ENCODE measurements around the gene WDR86.
A peak's percentile ranks its signal among the peaks of the same experiment; 100 is the strongest.

The WDR86 gene

DNA sequence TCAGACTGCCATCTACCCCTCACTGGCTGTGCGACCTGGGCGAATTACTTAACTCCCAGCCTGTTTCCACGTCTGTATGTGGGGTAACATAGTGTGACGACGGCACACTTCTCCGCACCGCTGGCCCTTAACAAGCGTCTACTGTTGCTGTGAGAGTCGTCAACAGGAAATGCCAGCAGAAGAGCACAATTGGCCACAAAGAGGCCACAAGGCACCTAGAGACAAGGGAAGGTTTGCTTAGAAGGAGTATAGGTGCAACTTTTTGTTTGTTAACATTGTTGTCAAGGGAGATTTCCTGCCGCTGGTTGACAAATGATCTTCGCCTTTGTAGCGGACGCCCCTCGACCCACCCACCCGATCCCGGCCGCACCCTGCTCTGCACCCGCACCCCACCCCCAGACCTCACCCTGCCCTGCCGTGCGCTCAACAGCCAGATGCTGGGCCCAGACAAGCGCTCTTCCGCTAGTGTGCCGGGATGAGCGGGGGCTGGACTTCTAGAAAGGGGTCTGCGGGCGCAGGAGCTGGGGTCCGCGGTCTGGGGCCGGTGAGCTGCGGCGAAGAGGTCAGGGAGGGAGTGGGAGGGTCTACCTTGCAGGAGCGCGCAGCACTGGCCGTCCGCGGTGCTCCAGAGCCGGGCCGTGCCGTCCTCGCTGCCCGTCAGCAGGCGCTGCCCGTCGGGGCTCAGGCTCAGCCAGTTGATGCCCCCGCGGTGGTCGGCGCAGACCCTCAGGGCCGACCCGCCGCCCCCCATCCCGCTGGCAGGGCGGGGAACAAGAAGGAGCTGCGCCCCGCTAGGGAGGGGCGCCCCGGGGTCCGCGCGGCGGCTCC lies 785 bp downstream of the WDR86 start:
- H3K4me1 ChIP-seq (ENCODE audit: control insufficient read depth, low read length), result peaks cover 9% of the 10 kb centered on the region
- peaks cover 34% of the 10 kb centered on the region for H3K27me3 ChIP-seq (ENCODE audit: control insufficient read depth, low read length)
- H3K9me2 ChIP-seq (replicated peaks; ENCODE audit: control insufficient read depth, low read length), result no peaks in the 10 kb centered on the region
- no peaks in the 10 kb centered on the region for H3K36me3 ChIP-seq (ENCODE audit: control insufficient read depth, low read length)
- no peaks in the 10 kb centered on the region for H3K79me2 ChIP-seq (ENCODE audit: control insufficient read depth, low read length)
- H3K4me2 ChIP-seq (ENCODE audit: low read length), result peak overlapping the region; percentile 43
- no peaks in the 10 kb centered on the region for H3F3A ChIP-seq (ENCODE audit: control insufficient read depth, insufficient read depth)
- no peak overlapping the region for H3K27ac ChIP-seq (ENCODE audit: low read depth, low read length)
- no peaks in the 10 kb centered on the region for H3K9me3 ChIP-seq (ENCODE audit: control insufficient read depth, insufficient read depth, low read length)
- no peaks in the 10 kb centered on the region for H4K20me1 ChIP-seq (ENCODE audit: control insufficient read depth, insufficient read depth, low read depth, low read length)
- no peak overlapping the region for H3K4me3 ChIP-seq (ENCODE audit: low read length)
- TF ChIP-seq, protein P1, sequence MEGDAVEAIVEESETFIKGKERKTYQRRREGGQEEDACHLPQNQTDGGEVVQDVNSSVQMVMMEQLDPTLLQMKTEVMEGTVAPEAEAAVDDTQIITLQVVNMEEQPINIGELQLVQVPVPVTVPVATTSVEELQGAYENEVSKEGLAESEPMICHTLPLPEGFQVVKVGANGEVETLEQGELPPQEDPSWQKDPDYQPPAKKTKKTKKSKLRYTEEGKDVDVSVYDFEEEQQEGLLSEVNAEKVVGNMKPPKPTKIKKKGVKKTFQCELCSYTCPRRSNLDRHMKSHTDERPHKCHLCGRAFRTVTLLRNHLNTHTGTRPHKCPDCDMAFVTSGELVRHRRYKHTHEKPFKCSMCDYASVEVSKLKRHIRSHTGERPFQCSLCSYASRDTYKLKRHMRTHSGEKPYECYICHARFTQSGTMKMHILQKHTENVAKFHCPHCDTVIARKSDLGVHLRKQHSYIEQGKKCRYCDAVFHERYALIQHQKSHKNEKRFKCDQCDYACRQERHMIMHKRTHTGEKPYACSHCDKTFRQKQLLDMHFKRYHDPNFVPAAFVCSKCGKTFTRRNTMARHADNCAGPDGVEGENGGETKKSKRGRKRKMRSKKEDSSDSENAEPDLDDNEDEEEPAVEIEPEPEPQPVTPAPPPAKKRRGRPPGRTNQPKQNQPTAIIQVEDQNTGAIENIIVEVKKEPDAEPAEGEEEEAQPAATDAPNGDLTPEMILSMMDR (IDR thresholded peaks at IDR 0.05; ENCODE audit: low read depth, low read length, poor library complexity, severe bottlenecking), result no peak
- no peak for TF ChIP-seq EZH2phosphoT487 (IDR thresholded peaks at IDR 0.05; ENCODE audit: borderline replicate concordance, low read length)

GRCh38 chr7:151408498-151408838 lies 1.4 kb downstream of the WDR86 start:
- Histone ChIP-seq H3F3A (ENCODE audit: control insufficient read depth, insufficient read depth) (no peaks in the 10 kb centered on the region), H3K79me2 (ENCODE audit: control insufficient read depth, low read length) (no peaks in the 10 kb centered on the region), H3K9me2 (replicated peaks; ENCODE audit: control insufficient read depth, low read length) (no peaks in the 10 kb centered on the region), H3K4me2 (ENCODE audit: low read length) (peak overlapping the region; percentile 43), H3K36me3 (ENCODE audit: control insufficient read depth, low read length) (no peaks in the 10 kb centered on the region), H4K20me1 (ENCODE audit: control insufficient read depth, insufficient read depth, low read depth, low read length) (no peaks in the 10 kb centered on the region), H3K27me3 (ENCODE audit: control insufficient read depth, low read length) (peaks cover 31% of the 10 kb centered on the region), H3K27ac (ENCODE audit: low read depth, low read length) (no peak overlapping the region), H3K4me3 (ENCODE audit: low read length) (no peak overlapping the region), H3K4me1 (ENCODE audit: control insufficient read depth, low read length) (peaks cover 9% of the 10 kb centered on the region), H3K9me3 (ENCODE audit: control insufficient read depth, insufficient read depth, low read length) (no peaks in the 10 kb centered on the region)
- TF ChIP-seq EZH2phosphoT487 (IDR thresholded peaks at IDR 0.05; ENCODE audit: borderline replicate concordance, low read length), result no peak
- TF ChIP-seq, protein P1 (IDR thresholded peaks at IDR 0.05; ENCODE audit: low read depth, low read length, poor library complexity, severe bottlenecking), result no peak

GRCh38 chr7:151406886-151407583 lies 2.8 kb downstream of the WDR86 start:
- TF ChIP-seq, protein P1 (IDR thresholded peaks at IDR 0.05; ENCODE audit: low read depth, low read length, poor library complexity, severe bottlenecking), result no peak
- TF ChIP-seq EZH2phosphoT487 (IDR thresholded peaks at IDR 0.05; ENCODE audit: borderline replicate concordance, low read length), result no peak
- no peak overlapping the region for H3K4me2 ChIP-seq (ENCODE audit: low read length)

More at GRCh38 chr7:151406886-151407583, 2.8 kb downstream of the WDR86 start:
- H3F3A ChIP-seq (ENCODE audit: control insufficient read depth, insufficient read depth), result no peaks in the 10 kb centered on the region
- H3K27me3 ChIP-seq (ENCODE audit: control insufficient read depth, low read length), result peaks cover 18% of the 10 kb centered on the region
- H3K79me2 ChIP-seq (ENCODE audit: control insufficient read depth, low read length), result no peaks in the 10 kb centered on the region
- H3K36me3 ChIP-seq (ENCODE audit: control insufficient read depth, low read length), result no peaks in the 10 kb centered on the region
- H4K20me1 ChIP-seq (ENCODE audit: control insufficient read depth, insufficient read depth, low read depth, low read length), result no peaks in the 10 kb centered on the region
- no peaks in the 10 kb centered on the region for H3K9me3 ChIP-seq (ENCODE audit: control insufficient read depth, insufficient read depth, low read length)
- no peak overlapping the region for H3K27ac ChIP-seq (ENCODE audit: low read depth, low read length)
- H3K4me1 ChIP-seq (ENCODE audit: control insufficient read depth, low read length), result peaks cover 22% of the 10 kb centered on the region
- H3K9me2 ChIP-seq (replicated peaks; ENCODE audit: control insufficient read depth, low read length), result no peaks in the 10 kb centered on the region
- H3K4me3 ChIP-seq (ENCODE audit: low read length), result no peak overlapping the region

All from DOHH2 (cell line).